H9 (cell line): ENCODE data around the gene INPP5A. TPM values are rescaled to one million over a fixed set of nuclear protein-coding genes. Genes with fewer than 3 reads are reported as not detected.

ENCODE experiments used
- DNase-seq: peaks from one replicate; pipeline ENCODE4 v3.0.0-alpha.2; 2017
- H2AFZ ChIP-seq: one replicate; pipeline ENCODE4 v1.6.1; 2013; ENCODE audit warnings: mild to moderate bottlenecking, low read length, control low read depth, moderate library complexity
- H2AK5ac ChIP-seq: 2 replicates; pipeline ENCODE4 v1.6.1; 2013; ENCODE audit warnings: low read length, control low read depth, mixed read lengths; ENCODE audit not compliant: insufficient read length
- H2BK120ac ChIP-seq: one replicate; pipeline ENCODE4 v1.6.1; 2013; ENCODE audit warnings: low read depth, mild to moderate bottlenecking, low read length, control low read depth, inconsistent platforms; ENCODE audit not compliant: poor library complexity, severe bottlenecking
- H2BK12ac ChIP-seq: 2 replicates; pipeline ENCODE4 v1.6.1; 2013; ENCODE audit warnings: low read length, control low read depth, mixed read lengths, low read depth; ENCODE audit not compliant: insufficient read length
- H2BK15ac ChIP-seq: 2 replicates; pipeline ENCODE4 v1.6.1; 2013; ENCODE audit warnings: low read depth, low read length, control low read depth
- H2BK20ac ChIP-seq: one replicate; pipeline ENCODE4 v1.6.1; 2013; ENCODE audit warnings: low read depth, mild to moderate bottlenecking, low read length, control low read depth, inconsistent platforms; ENCODE audit not compliant: poor library complexity, severe bottlenecking
- H2BK5ac ChIP-seq: 2 replicates; pipeline ENCODE4 v1.6.1; 2013; ENCODE audit warnings: low read length, control low read depth, mixed read lengths; ENCODE audit not compliant: insufficient read length
- H3K14ac ChIP-seq: 2 replicates; pipeline ENCODE4 v1.6.1; 2013; ENCODE audit warnings: low read length, control low read depth; ENCODE audit not compliant: insufficient read depth
- H3K18ac ChIP-seq: 2 replicates; pipeline ENCODE4 v1.6.1; 2013; ENCODE audit warnings: low read depth, mild to moderate bottlenecking, mixed read lengths, low read length, control low read depth; ENCODE audit not compliant: insufficient read length
- H3K23ac ChIP-seq: 2 replicates; pipeline ENCODE4 v1.6.1; 2013; ENCODE audit warnings: low read length, control low read depth, mixed read lengths, low read depth; ENCODE audit not compliant: insufficient read length
- H3K23me2 ChIP-seq: 2 replicates; pipeline ENCODE4 v1.6.1; 2013; ENCODE audit warnings: low read depth, mild to moderate bottlenecking, mixed read lengths, low read length, control low read depth; ENCODE audit not compliant: insufficient read length, poor library complexity, severe bottlenecking
- H3K27ac ChIP-seq: 2 replicates; pipeline ENCODE4 v1.5.1; 2013; ENCODE audit warnings: low read length, control low read depth, mixed read lengths, low read depth; ENCODE audit not compliant: insufficient read length
- H3K27me3 ChIP-seq: 2 replicates; pipeline ENCODE4 v1.6.1; 2013; ENCODE audit warnings: low read length, control low read depth, inconsistent platforms; ENCODE audit not compliant: insufficient read depth
- H3K4ac ChIP-seq: 2 replicates; pipeline ENCODE4 v1.6.1; 2013; ENCODE audit warnings: low read depth, mild to moderate bottlenecking, control low read depth, inconsistent platforms, low read length, moderate library complexity
- H3K4me1 ChIP-seq: 2 replicates; pipeline ENCODE4 v1.6.1; 2013; ENCODE audit warnings: low read length, control low read depth, inconsistent platforms; ENCODE audit not compliant: insufficient read depth
- H3K4me2 ChIP-seq: 2 replicates; pipeline ENCODE4 v1.6.1; 2013; ENCODE audit warnings: low read length, control low read depth, mixed read lengths; ENCODE audit not compliant: insufficient read length, insufficient read depth
- H3K56ac ChIP-seq: 2 replicates; pipeline ENCODE4 v1.6.1; 2013; ENCODE audit warnings: low read depth, mild to moderate bottlenecking, mixed read lengths, low read length, control low read depth; ENCODE audit not compliant: insufficient read length
- H3K79me1 ChIP-seq: 2 replicates; pipeline ENCODE4 v1.6.1; 2013; ENCODE audit warnings: low read depth, mild to moderate bottlenecking, moderate library complexity, low read length, control low read depth, inconsistent platforms; ENCODE audit not compliant: insufficient read depth, poor library complexity, severe bottlenecking
- H3K79me2 ChIP-seq: 2 replicates; pipeline ENCODE4 v1.6.1; 2013; ENCODE audit warnings: low read length, control low read depth, inconsistent platforms; ENCODE audit not compliant: insufficient read depth
- H3K9ac ChIP-seq: 2 replicates; pipeline ENCODE4 v1.6.1; 2013; ENCODE audit warnings: low read length, control low read depth, mixed read lengths; ENCODE audit not compliant: insufficient read length; ENCODE audit errors: extremely low read depth
- H3K9me3 ChIP-seq: one replicate; pipeline ENCODE4 v1.6.1; 2013; ENCODE audit warnings: low read depth, low read length, inconsistent platforms; ENCODE audit not compliant: control insufficient read depth
- H3T11ph ChIP-seq: one replicate; pipeline ENCODE4 v1.6.1; 2013; ENCODE audit warnings: mild to moderate bottlenecking, low read length, control low read depth, inconsistent platforms
- H4K20me1 ChIP-seq: one replicate; pipeline ENCODE4 v1.6.1; 2013; ENCODE audit not compliant: control insufficient read depth, insufficient read length, insufficient read depth
- H4K5ac ChIP-seq: 2 replicates; pipeline ENCODE4 v1.6.1; 2013; ENCODE audit warnings: low read depth, mild to moderate bottlenecking, mixed read lengths, low read length, control low read depth; ENCODE audit not compliant: insufficient read length
- H4K8ac ChIP-seq: replicated peaks from 2 replicates; pipeline ENCODE4 v1.6.1; 2013; ENCODE audit warnings: low read length, control low read depth, mixed read lengths, low read depth; ENCODE audit not compliant: insufficient read length
- H4K91ac ChIP-seq: 2 replicates; pipeline ENCODE4 v1.6.1; 2013; ENCODE audit warnings: low read depth, mild to moderate bottlenecking, moderate library complexity, mixed read lengths, low read length, control low read depth; ENCODE audit not compliant: insufficient read length
- H3K27ac Mint-ChIP-seq, 3 experiments: 2 replicates in 2 of 3; 3 replicates in 1 of 3; pipeline ENCODE4 v1.8.0; 2020 to 2021; ENCODE audit warnings: mixed read lengths in 3 of 3, mild to moderate bottlenecking in 1 of 3, moderate library complexity in 1 of 3
- H3K27me3 Mint-ChIP-seq: 2 replicates; pipeline ENCODE4 v1.8.0; 2021; ENCODE audit warnings: low read depth, mild to moderate bottlenecking, moderate library complexity, mixed read lengths
- H3K36me3 Mint-ChIP-seq, 3 experiments: 2 replicates in 2 of 3; 3 replicates in 1 of 3; pipeline ENCODE4 v1.8.0; 2020 to 2021; ENCODE audit warnings: low read depth in 3 of 3, mixed read lengths in 3 of 3; ENCODE audit not compliant: insufficient read depth in 1 of 3
- H3K4me1 Mint-ChIP-seq, 2 experiments: 2 replicates each; pipeline ENCODE4 v1.8.0; 2020; ENCODE audit warnings: mixed read lengths in 2 of 2
- H3K4me3 Mint-ChIP-seq, 2 experiments: 2 replicates in 1 of 2; 3 replicates in 1 of 2; pipeline ENCODE4 v1.8.0; 2020 to 2021; ENCODE audit warnings: mild to moderate bottlenecking in 2 of 2, mixed read lengths in 2 of 2, moderate library complexity in 1 of 2
- H3K9me3 Mint-ChIP-seq, 2 experiments: 2 replicates in 1 of 2; 3 replicates in 1 of 2; pipeline ENCODE4 v1.8.0; 2020; ENCODE audit warnings: mild to moderate bottlenecking in 2 of 2, mixed read lengths in 2 of 2, moderate library complexity in 1 of 2
- CTCF ChIP-seq: fragments of 200-600 bp; sonication (generic); conservative IDR thresholded peaks from 3 replicates; pipeline ENCODE4 v1.8.0; 2021; ENCODE audit warnings: antibody characterized with exemption, mild to moderate bottlenecking
- WGBS: extraction: QIAGEN DNeasy Blood & Tissue Kit; methylation state at CpG from one replicate; pipeline ENCODE4 v1.1.7; 2013; ENCODE audit warnings: missing lambda C conversion rate, low lambda C conversion rate, mixed read lengths; ENCODE audit not compliant: insufficient read length; ENCODE audit errors: extremely low coverage; 5-methylcytosine and 5-hydroxymethylcytosine counted together
- total RNA-seq: library from RNA; stranded (reverse); gene quantifications from 2 replicates; pipeline ENCODE4 v1.2.1, GENCODE V29; 2021

The INPP5A gene
- total RNA-seq, 1 experiment from 2014 or later, result 17.7 TPM

GRCh38 chr10:132618158-132618919, 80.8 kb downstream of the INPP5A start:
- H3K4me2 ChIP-seq, result no peak overlapping the region
- no peaks in the 10 kb centered on the region for H3K79me1 ChIP-seq
- no peak overlapping the region for H2BK120ac ChIP-seq
- H3K9me3 Mint-ChIP-seq, result peaks cover 37 to 45% of the 10 kb centered on the region in 2 experiments
- no peak overlapping the region for H3K27ac Mint-ChIP-seq
- no peak overlapping the region for H4K91ac ChIP-seq
- H2BK5ac ChIP-seq, result no peak overlapping the region
- H2AFZ ChIP-seq, result no peak overlapping the region
- H3K79me2 ChIP-seq, result no peaks in the 10 kb centered on the region
- no peaks in the 10 kb centered on the region for H3K4me1 ChIP-seq
- H3K14ac ChIP-seq, result no peak overlapping the region
- H3K27me3 Mint-ChIP-seq, result peaks cover 25% of the 10 kb centered on the region
- no peak overlapping the region for H3K56ac ChIP-seq
- no peak overlapping the region for H3K9ac ChIP-seq
- no peaks in the 10 kb centered on the region for H3K23me2 ChIP-seq
- no peak overlapping the region for H2BK12ac ChIP-seq
- H3K4ac ChIP-seq, result no peak overlapping the region
- H3K23ac ChIP-seq, result no peak overlapping the region
- TF ChIP-seq CTCF, result no peak
- peaks cover 4% of the 10 kb centered on the region for H3K9me3 ChIP-seq
- H3K27me3 ChIP-seq, result no peaks in the 10 kb centered on the region
- H4K20me1 ChIP-seq, result no peaks in the 10 kb centered on the region
- no peak overlapping the region for H2AK5ac ChIP-seq
- peaks cover 3 to 5% of the 10 kb centered on the region in 2 experiments; a peak in 3 of 4 replicates for H3K4me1 Mint-ChIP-seq
- peaks cover 27 to 29% (median 29%) of the 10 kb centered on the region in 3 experiments for H3K36me3 Mint-ChIP-seq
- no peak overlapping the region for H3T11ph ChIP-seq
- no peak overlapping the region for H2BK15ac ChIP-seq
- H4K8ac ChIP-seq, result no peak overlapping the region
- H3K18ac ChIP-seq, result no peak overlapping the region
- no peak overlapping the region for H2BK20ac ChIP-seq
- no CpG with 5 or more reads among the region's 6 CpGs for WGBS
- no peak overlapping the region for H4K5ac ChIP-seq
- DNase-seq, result no peak
- no peak overlapping the region for H3K27ac ChIP-seq
- no peak overlapping the region for H3K4me3 Mint-ChIP-seq
